SK-N-SH (cell line): ENCODE data around the gene OTOL1. TPM values are rescaled to one million over a fixed set of nuclear protein-coding genes. Genes with fewer than 3 reads are reported as not detected.

Source experiments
- CTCF ChIA-PET: fragments of 300-600, 350-600 bp; formaldehyde crosslinking; extraction: SDS; loops from one replicate; lab custom pipeline; 2021; lab: Yijun Ruan, JAX
- POLR2A ChIA-PET: fragments of 350-600 bp; sonication (Branson Sonifier 250); formaldehyde crosslinking; extraction: SDS; loops from one replicate; lab custom pipeline; 2020; ENCODE audit warnings: antibody characterized with exemption, inconsistent platforms; lab: Yijun Ruan, JAX
- DNase-seq: peaks from one replicate; pipeline ENCODE4 v3.0.0; 2012
- H2AFZ ChIP-seq: fragments of 200-600 bp; sonication (generic); 2 replicates; pipeline ENCODE4 v1.8.1; 2016; ENCODE audit warnings: antibody characterized with exemption, mild to moderate bottlenecking, low read depth
- H3F3A ChIP-seq: fragments of 200-600 bp; sonication (generic); replicated peaks from 2 replicates; pipeline ENCODE3; 2016; ENCODE audit warnings: antibody characterized with exemption, mild to moderate bottlenecking; ENCODE audit not compliant: insufficient read depth
- H3K27ac ChIP-seq, 2 experiments: fragments of 200-500 bp in 1 of 2; fragments of 200-600 bp in 1 of 2; sonication (Bioruptor generic) in 1 of 2; sonication (generic), shearing (Covaris generic) in 1 of 2; 2 replicates each; pipeline versions ENCODE4 v1.5.1 to v1.6.1; 2014 to 2016; ENCODE audit warnings: low read depth in 2 of 2, inconsistent platforms in 1 of 2, low read length in 1 of 2, mild to moderate bottlenecking in 1 of 2, mixed read lengths in 1 of 2
- H3K27me3 ChIP-seq: fragments of 200-600 bp; sonication (generic), shearing (Covaris generic); 2 replicates; pipeline ENCODE4 v1.6.1; 2016; ENCODE audit warnings: mixed run types; ENCODE audit not compliant: insufficient read depth
- H3K36me3 ChIP-seq, 2 experiments: fragments of 200-500 bp in 1 of 2; fragments of 200-600 bp in 1 of 2; sonication (Bioruptor generic) in 1 of 2; sonication (generic) in 1 of 2; replicated peaks in 1 of 2; 2 replicates each; pipeline versions ENCODE3 to v1.5.1; 2014 to 2016; ENCODE audit warnings: low read length in 1 of 2, mild to moderate bottlenecking in 1 of 2; ENCODE audit not compliant: insufficient read depth in 2 of 2, control insufficient read depth in 1 of 2
- H3K4me1 ChIP-seq, 2 experiments: fragments of 200-500 bp in 1 of 2; fragments of 200-600 bp in 1 of 2; sonication (Bioruptor generic) in 1 of 2; sonication (generic), shearing (Covaris generic) in 1 of 2; 2 replicates each; pipeline versions ENCODE4 v1.5.1 to v1.6.1; 2014 to 2016; ENCODE audit warnings: low read depth in 1 of 2, low read length in 1 of 2, mixed run types in 1 of 2; ENCODE audit not compliant: insufficient read depth in 2 of 2, control insufficient read depth in 1 of 2
- H3K4me2 ChIP-seq: fragments of 200-600 bp; sonication (generic), shearing (Covaris generic); 2 replicates; pipeline ENCODE4 v1.6.1; 2017; ENCODE audit warnings: mixed run types
- H3K4me3 ChIP-seq, 2 experiments: fragments of 200-500 bp in 1 of 2; fragments of 200-600 bp in 1 of 2; sonication (Bioruptor generic) in 1 of 2; sonication (generic), shearing (Covaris generic) in 1 of 2; 2 replicates each; pipeline versions ENCODE4 v1.5.1 to v1.8.1; 2014 to 2016; ENCODE audit warnings: low read depth in 2 of 2, inconsistent platforms in 1 of 2, low read length in 1 of 2, mild to moderate bottlenecking in 1 of 2, mixed read lengths in 1 of 2, moderate library complexity in 1 of 2
- H3K79me2 ChIP-seq: fragments of 200-600 bp; sonication (generic); 2 replicates; pipeline ENCODE4 v1.8.1; 2017; ENCODE audit warnings: mild to moderate bottlenecking; ENCODE audit not compliant: insufficient read depth
- H3K9ac ChIP-seq: fragments of 200-600 bp; sonication (generic); 2 replicates; pipeline ENCODE4 v1.6.1; 2017; ENCODE audit warnings: mixed run types
- H3K9me2 ChIP-seq: fragments of 200-600 bp; sonication (generic); 2 replicates; pipeline ENCODE4 v1.6.1; 2017; ENCODE audit warnings: mixed run types
- H3K9me3 ChIP-seq: fragments of 200-600 bp; sonication (generic); 2 replicates; pipeline ENCODE4 v1.6.1; 2017; ENCODE audit warnings: mixed run types, mild to moderate bottlenecking, moderate library complexity
- H4K20me1 ChIP-seq: fragments of 200-600 bp; sonication (generic); 2 replicates; pipeline ENCODE4 v1.6.1; 2017; ENCODE audit warnings: mild to moderate bottlenecking, mixed run types; ENCODE audit not compliant: insufficient read depth
- CHD2 ChIP-seq: fragments of 150-350 bp; IDR thresholded peaks from 2 replicates; pipeline ENCODE4 v1.6.1; 2018; ENCODE audit warnings: low read length; ENCODE audit not compliant: partially characterized antibody
- CTCF ChIP-seq: fragments of 200-600 bp; sonication (generic); IDR thresholded peaks from 2 replicates; pipeline ENCODE4 v1.6.1; 2017; ENCODE audit warnings: antibody characterized with exemption, mild to moderate bottlenecking, moderate library complexity
- ELF1 ChIP-seq: IDR thresholded peaks from 2 replicates; pipeline ENCODE4 v1.4.0; 2012
- EP300 ChIP-seq, 2 experiments: IDR thresholded peaks; 2 replicates each; pipeline versions ENCODE4 v1.4.0 to v1.6.1; 2012; ENCODE audit warnings: borderline replicate concordance in 1 of 2, low read depth in 1 of 2, low read length in 1 of 2
- FOSL2 ChIP-seq: IDR thresholded peaks from 2 replicates; pipeline ENCODE4 v1.4.0; 2012; ENCODE audit warnings: low read depth, mild to moderate bottlenecking, moderate library complexity, borderline replicate concordance
- FOXJ3 ChIP-seq: sonication (generic); formaldehyde crosslinking; IDR thresholded peaks from 2 replicates; pipeline ENCODE4 v1.5.1; 2020; ENCODE audit warnings: mild to moderate bottlenecking, missing genetic modification reagents
- GABPA ChIP-seq: IDR thresholded peaks from 2 replicates; pipeline ENCODE4 v1.4.0; 2012; ENCODE audit warnings: low read depth, mild to moderate bottlenecking
- GATA2 ChIP-seq: sonication (generic); formaldehyde crosslinking; IDR thresholded peaks from 2 replicates; pipeline ENCODE4 v1.5.0; 2020; ENCODE audit warnings: mild to moderate bottlenecking, missing genetic modification reagents
- MAX ChIP-seq: IDR thresholded peaks from 2 replicates; pipeline ENCODE4 v1.4.0; 2012; ENCODE audit warnings: low read depth
- NFIC ChIP-seq: IDR thresholded peaks from 2 replicates; pipeline ENCODE4 v1.4.0; 2012; ENCODE audit warnings: borderline replicate concordance
- NRF1 ChIP-seq: IDR thresholded peaks from 2 replicates; pipeline ENCODE4 v1.6.1; 2012; ENCODE audit warnings: low read depth, mild to moderate bottlenecking, low read length
- POLR2AphosphoS5 ChIP-seq: IDR thresholded peaks from 2 replicates; pipeline ENCODE4 v1.6.1; 2012; ENCODE audit warnings: low read depth, low read length
- RAD21 ChIP-seq: IDR thresholded peaks from 2 replicates; pipeline ENCODE4 v1.6.1; 2012; ENCODE audit warnings: mild to moderate bottlenecking, low read length
- RCOR1 ChIP-seq: fragments of 150-350 bp; IDR thresholded peaks from 2 replicates; pipeline ENCODE4 v1.6.1; 2017; ENCODE audit warnings: antibody characterized with exemption, low read length
- RXRA ChIP-seq: IDR thresholded peaks from 2 replicates; pipeline ENCODE4 v1.4.0; 2012; ENCODE audit warnings: low read depth, mild to moderate bottlenecking, borderline replicate concordance
- TAF1 ChIP-seq: IDR thresholded peaks from 2 replicates; pipeline ENCODE4 v1.6.1; 2012; ENCODE audit warnings: low read depth, mild to moderate bottlenecking, low read length, moderate library complexity, borderline replicate concordance
- TEAD4 ChIP-seq: IDR thresholded peaks from 2 replicates; pipeline ENCODE4 v1.4.0; 2012; ENCODE audit warnings: mild to moderate bottlenecking, borderline replicate concordance; ENCODE audit not compliant: insufficient read depth
- USF1 ChIP-seq: IDR thresholded peaks from 2 replicates; pipeline ENCODE4 v1.4.0; 2012; ENCODE audit warnings: low read depth, borderline replicate concordance
- ZBTB33 ChIP-seq: IDR thresholded peaks from 2 replicates; pipeline ENCODE4 v1.4.0; 2012; ENCODE audit warnings: low read depth, borderline replicate concordance
- WGBS: methylation state at CpG from one replicate; pipeline ENCODE4 v1.1.6; 2017; ENCODE audit warnings: low lambda C conversion rate; 5-methylcytosine and 5-hydroxymethylcytosine counted together
- polyA plus RNA-seq, 3 experiments: library from polyadenylated mRNA; depleted of rRNA; stranded (reverse); fragments of >200 nt; gene quantifications; 2 replicates each; pipeline ENCODE4 v1.2.3, GENCODE V29; 2012

The OTOL1 gene
- polyA plus RNA-seq, 1 of the 3 experiments (the other 2 are of a cell fraction), result not detected

GRCh38 chr3:161452179-161452578 lies 44.4 kb upstream of the OTOL1 start:
- H3K27ac ChIP-seq, result no peak overlapping the region
- H3F3A ChIP-seq, result no peaks in the 10 kb centered on the region
- 45% methylated on average over 2 of the region's 2 CpGs for WGBS
- no peaks in the 10 kb centered on the region for H3K9me2 ChIP-seq
- no peak for DNase-seq
- no peak overlapping the region for H3K4me3 ChIP-seq
- ChIA-PET POLR2A (no interaction called here), CTCF (no interaction called here)
- H3K4me1 ChIP-seq, result no peaks in the 10 kb centered on the region; a peak in 1 of 4 replicates
- TF ChIP-seq NRF1, result no peak
- no peaks in the 10 kb centered on the region for H3K79me2 ChIP-seq
- H4K20me1 ChIP-seq, result no peaks in the 10 kb centered on the region
- H3K36me3 ChIP-seq, result no peaks in the 10 kb centered on the region
- H3K27me3 ChIP-seq, result no peaks in the 10 kb centered on the region
- H3K9me3 ChIP-seq, result no peaks in the 10 kb centered on the region
- no peak overlapping the region for H3K4me2 ChIP-seq
- no peak overlapping the region for H2AFZ ChIP-seq
- H3K9ac ChIP-seq, result no peak overlapping the region

- POLR2A ChIA-PET, result no interaction called here
- no peak; a peak in 1 of 4 replicates for TF ChIP-seq EP300 (IDR thresholded peaks at IDR 0.05; ENCODE audit: borderline replicate concordance in 1 of 2, low read depth in 1 of 2, low read length in 1 of 2)
- 0 out of 2 replicates have a peak, but pooled peaks have one; percentile 21 for TF ChIP-seq GATA2 (CRISPR knock-in tag)
- 0 out of 2 replicates have a peak, but pooled peaks have one; percentile 13 for TF ChIP-seq RCOR1
- TF ChIP-seq, all 33 proteins: peak for 2
- no peak overlapping the region for H3K9ac ChIP-seq
- H3F3A ChIP-seq, result no peaks in the 10 kb centered on the region
- H3K27me3 ChIP-seq, result no peaks in the 10 kb centered on the region
- peak; percentile 19 for DNase-seq
- no peaks in the 10 kb centered on the region; a peak in 1 of 4 replicates for H3K4me1 ChIP-seq
- 25% methylated on average over 2 of the region's 2 CpGs for WGBS
- no peak overlapping the region for H2AFZ ChIP-seq
- H3K4me2 ChIP-seq, result no peak overlapping the region
- H3K9me3 ChIP-seq, result no peaks in the 10 kb centered on the region
- no peaks in the 10 kb centered on the region for H3K79me2 ChIP-seq
- CTCF ChIA-PET, result no interaction called here
- no peak overlapping the region for H3K27ac ChIP-seq
- H3K4me3 ChIP-seq, result no peak overlapping the region
- no peaks in the 10 kb centered on the region for H3K36me3 ChIP-seq
- H4K20me1 ChIP-seq, result no peaks in the 10 kb centered on the region
- no peaks in the 10 kb centered on the region for H3K9me2 ChIP-seq
Observed at GRCh38 chr3:161454615-161455014, 42.0 kb upstream of the OTOL1 start.

- Histone ChIP-seq H3K4me3 (no peak overlapping the region), H4K20me1 (no peaks in the 10 kb centered on the region), H3K27ac (no peak overlapping the region), H2AFZ (no peak overlapping the region), H3K4me1 (no peaks in the 10 kb centered on the region; a peak in 1 of 4 replicates), H3K36me3 (no peaks in the 10 kb centered on the region), H3K9ac (no peak overlapping the region), H3K79me2 (no peaks in the 10 kb centered on the region), H3K4me2 (no peak overlapping the region), H3K27me3 (no peaks in the 10 kb centered on the region), H3K9me3 (peaks cover 2% of the 10 kb centered on the region; the same call in 1 of the 2 replicates), H3K9me2 (no peaks in the 10 kb centered on the region), H3F3A (no peaks in the 10 kb centered on the region)
- DNase-seq, result no peak
- ChIA-PET CTCF (no interaction called here), POLR2A (no interaction called here)
- WGBS, result 13% methylated on average over 2 of the region's 2 CpGs
- no peak for TF ChIP-seq TAF1
- no peak for TF ChIP-seq ZBTB33
- TF ChIP-seq CTCF, result no peak
- TF ChIP-seq MAX, result no peak
- TF ChIP-seq GABPA, result no peak
- TF ChIP-seq TEAD4, result no peak
- no peak for TF ChIP-seq FOXJ3 (CRISPR knock-in tag)
- no peak for TF ChIP-seq EP300 (IDR thresholded peaks at IDR 0.05; ENCODE audit: borderline replicate concordance in 1 of 2, low read depth in 1 of 2, low read length in 1 of 2)
- TF ChIP-seq USF1, result no peak
- TF ChIP-seq ELF1, result no peak
- no peak for TF ChIP-seq RXRA
- no peak for TF ChIP-seq RAD21
- TF ChIP-seq FOSL2, result no peak
- no peak for TF ChIP-seq CHD2
- no peak for TF ChIP-seq NRF1
- TF ChIP-seq NFIC, result no peak
- TF ChIP-seq POLR2AphosphoS5, result no peak
Observed at GRCh38 chr3:161455962-161456361, 40.6 kb upstream of the OTOL1 start.
